ENCODE measurements around the gene IGSF11. TPM values are rescaled to one million over a fixed set of nuclear protein-coding genes. Genes with fewer than 3 reads are reported as not detected.
"Not testable (repeated sequence)": the region's sequence is repeated elsewhere in the genome, so short reads cannot be mapped to it uniquely, and the experiment has no call there.

The IGSF11 gene
- total RNA-seq, 2 donors from 2014 or later, result 0.27 to 0.50 TPM

DNA sequence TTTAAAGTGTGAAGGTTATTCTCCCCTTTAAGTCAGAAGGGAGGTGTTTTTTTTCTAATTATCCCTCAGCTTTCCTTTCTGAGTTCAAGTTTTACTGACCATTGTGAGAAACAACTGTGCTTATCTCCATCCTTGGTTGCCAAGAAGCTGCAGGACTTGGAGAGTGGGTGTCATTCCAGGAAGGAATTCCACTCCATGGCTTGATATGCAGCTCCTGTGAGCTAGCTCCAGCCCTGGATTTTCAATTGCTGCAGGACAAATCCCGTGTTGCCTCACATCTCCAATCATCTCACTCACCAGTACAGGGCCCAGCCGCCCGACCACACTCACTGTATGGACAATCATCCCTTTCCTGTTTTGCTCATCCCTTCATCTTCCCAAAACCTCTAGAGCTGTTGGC lies 122.5 kb downstream of the IGSF11 start:
- DNase-seq (no peak), ATAC-seq (no peak)
- intact Hi-C loops (cut with DNase I, micrococcal nuclease), result no loop called here

DNA sequence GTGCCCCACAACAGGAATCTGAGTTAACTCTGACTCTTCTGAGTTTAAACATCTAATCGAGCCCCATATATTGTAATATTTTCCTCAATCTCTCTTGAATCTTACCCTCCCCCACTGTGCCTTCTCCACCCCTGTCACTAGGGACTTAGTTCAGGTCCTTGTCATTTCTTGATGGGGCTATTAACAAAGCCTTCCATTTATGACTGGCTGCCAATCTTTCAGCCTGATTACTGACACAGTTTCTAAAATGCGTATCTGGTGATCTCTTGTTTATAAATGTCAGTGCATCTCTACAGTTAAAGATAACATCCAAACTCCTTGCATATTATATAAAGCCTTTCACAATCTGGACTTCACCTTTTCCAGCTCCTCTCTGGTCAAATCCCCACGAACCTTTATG lies 124.3 kb downstream of the IGSF11 start:
- DNase-seq (no peak), ATAC-seq (no peak)
- intact Hi-C loops (cut with DNase I, micrococcal nuclease), result no loop called here

DNA sequence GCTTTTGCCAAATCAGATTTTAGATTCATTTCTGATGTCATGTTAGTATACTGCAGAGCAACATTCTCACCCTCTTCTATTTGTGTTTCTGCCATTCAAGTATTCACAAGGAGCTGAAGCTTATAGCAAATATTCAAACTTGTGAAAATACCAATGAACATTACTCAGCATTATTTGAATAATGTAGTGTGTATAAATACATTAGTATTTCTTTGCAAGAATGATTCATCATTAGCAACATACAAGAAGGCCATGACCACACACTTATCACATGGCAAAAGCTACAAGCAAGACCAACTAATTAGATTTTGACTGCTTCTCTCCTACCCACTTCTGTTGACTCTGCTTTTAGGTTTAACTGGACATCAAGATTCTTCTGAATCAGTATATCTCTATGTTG lies 124.9 kb downstream of the IGSF11 start:
- ATAC-seq, result no peak
- intact Hi-C loops (cut with DNase I, micrococcal nuclease), result no loop called here
- DNase-seq, result no peak

DNA sequence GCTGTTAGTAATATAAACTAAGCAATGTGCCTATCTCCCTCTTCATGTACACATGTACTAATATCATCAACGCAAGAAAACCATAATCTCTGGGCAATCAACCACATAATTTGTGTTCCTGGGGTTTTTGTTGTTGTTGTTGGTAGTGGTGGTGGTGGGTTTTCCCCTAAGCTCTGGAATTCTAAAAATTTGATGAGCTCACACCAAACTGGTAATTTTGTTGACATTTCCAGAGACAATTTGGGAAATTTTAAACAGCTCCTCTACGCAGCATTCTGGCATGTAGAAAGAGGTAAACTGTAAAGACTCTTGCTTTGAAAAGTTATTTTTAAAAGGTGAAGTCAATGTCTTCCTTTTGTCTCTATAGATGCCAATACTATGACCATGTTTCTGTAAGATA lies 126.7 kb downstream of the IGSF11 start:
- no peak for ATAC-seq
- DNase-seq, result no peak
- intact Hi-C loops (cut with DNase I, micrococcal nuclease), result no loop called here

DNA sequence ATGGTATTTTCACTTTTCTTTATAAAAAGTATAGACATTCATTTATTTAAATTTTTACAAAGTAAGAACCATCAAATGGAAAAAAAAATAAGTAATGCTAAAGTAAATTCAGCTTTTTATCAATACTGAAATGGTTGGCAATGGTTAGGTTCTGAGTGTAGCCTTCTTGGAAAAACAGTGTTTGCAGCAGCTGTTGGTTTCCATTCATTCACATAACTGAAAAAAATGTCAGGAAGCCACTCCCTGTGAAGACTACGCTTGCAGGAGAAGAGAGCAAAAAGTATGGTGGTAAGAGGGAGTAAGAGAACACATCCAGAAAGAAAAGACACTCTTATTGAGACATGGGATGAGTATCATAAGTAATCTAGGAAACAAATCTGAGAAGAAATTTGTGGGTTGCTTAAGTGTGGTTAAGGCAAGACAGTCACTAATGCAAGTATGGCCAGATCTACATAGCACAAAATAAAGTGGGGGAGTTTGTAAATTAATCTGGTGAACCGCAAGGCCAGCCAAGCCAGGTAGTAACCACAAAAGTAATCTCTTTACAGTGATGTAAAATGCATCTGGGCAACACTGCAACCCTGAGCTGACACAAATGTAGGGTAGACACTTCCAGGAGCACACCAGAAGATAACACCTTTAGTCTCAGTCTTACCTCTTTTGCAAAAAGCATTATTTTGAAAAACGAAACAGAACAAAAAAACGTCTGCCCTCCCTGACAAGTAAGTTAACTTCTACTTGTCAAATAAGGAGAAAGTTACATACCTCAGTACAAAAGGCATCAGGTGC lies 133.7 kb downstream of the IGSF11 start:
- no peak for ATAC-seq
- intact Hi-C loops (cut with DNase I, micrococcal nuclease), result no loop called here
- no peak for DNase-seq

DNA sequence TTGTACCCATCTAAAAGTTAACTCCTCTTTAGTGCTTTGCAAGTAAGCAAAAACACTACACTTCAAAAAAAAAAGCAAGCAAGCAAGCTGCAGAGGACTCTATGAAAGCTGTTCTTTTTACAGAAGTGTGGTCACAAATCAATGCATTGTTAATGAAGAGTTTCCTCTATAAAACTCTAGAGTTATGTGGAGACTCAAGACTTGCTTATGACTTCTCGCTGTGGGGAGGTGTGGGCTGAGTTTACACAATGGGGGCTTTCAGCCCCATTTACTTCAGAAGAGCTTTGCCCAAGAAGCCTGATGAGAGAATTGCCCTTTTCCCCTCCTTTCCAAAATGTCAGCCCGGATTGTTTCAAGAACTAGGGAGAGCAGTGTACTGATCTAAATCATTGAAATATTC lies 144.4 kb downstream of the IGSF11 start:
- DNase-seq (no peak), ATAC-seq (no peak)
- intact Hi-C loops (cut with DNase I, micrococcal nuclease), result no loop called here

DNA sequence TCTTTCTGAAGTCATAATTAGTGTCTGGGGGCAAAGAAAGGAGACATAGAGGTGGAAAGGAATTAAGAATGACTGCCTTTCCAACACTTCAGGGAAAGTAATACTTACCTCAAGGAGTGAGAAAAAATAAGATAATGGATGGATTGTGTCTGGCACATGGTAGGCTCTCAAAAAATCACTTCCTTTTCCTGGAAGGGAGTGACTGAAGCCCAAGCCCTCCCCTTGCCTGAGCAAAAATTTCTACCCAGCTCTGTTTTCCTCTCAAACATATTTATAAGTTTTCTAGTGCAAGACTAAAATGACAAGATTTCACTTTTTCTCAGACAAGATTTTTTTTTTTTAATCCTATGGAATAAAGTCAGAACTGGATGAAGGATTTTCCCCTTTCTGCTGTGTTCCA lies 145.0 kb downstream of the IGSF11 start:
- intact Hi-C loops (cut with DNase I, micrococcal nuclease), result loop anchor here in 1 of 2 donors (10.0 kb wide), 2 partner anchors 55 to 145 kb away; partner anchors contain the start of gene IGSF11
- ATAC-seq, result no peak
- no peak for DNase-seq

DNA sequence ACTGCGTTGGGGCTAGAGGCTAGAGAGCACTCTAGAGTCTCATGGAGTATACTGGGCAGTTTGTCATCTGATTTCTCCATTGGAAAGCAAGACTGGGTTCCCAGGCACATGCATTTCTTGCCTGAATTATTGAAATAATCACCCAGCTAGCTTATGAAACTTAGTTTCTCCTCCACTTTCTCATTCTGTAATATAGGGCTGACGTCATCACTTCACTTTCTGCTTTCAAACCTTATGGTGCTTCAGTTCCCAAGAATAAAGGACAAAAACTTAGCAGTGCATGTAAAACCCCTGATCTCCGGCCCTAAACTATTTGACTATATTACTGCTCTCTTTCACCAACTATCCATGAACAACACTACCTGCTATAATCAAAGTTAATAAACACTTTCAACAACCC lies 147.9 kb downstream of the IGSF11 start:
- DNase-seq, result no peak
- intact Hi-C loops (cut with DNase I, micrococcal nuclease), result loop anchor here in 1 of 2 donors (10.0 kb wide), 2 partner anchors 58 to 148 kb away; partner anchors contain the start of gene IGSF11
- no peak for ATAC-seq

DNA sequence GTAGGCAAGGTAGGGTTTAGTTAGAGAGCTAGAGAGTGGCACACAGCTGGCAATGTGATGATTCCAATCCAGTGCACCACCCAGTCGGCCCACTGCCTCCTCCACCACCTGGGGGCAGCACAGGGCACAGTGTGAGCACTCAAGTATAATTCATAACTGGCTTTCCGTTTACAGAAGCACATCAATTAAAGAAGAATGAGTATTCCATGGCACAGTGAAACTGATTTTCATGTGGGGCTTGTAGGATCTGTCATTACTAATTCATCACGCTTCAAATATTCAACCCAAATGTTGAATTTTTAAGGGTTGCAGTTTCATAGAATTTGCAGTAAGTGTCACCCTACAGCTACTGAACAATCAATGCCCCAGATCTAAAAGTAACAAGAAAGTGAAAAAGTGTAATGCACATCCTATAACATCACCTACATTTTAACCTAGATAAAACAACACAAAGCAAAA lies 149.9 kb downstream of the IGSF11 start:
- intact Hi-C loops (cut with DNase I, micrococcal nuclease), result loop anchor here in 1 of 2 donors (2.0 to 10.0 kb wide), 3 partner anchors 60 to 214 kb away; partner anchors contain the start of gene IGSF11
- DNase-seq, result peak; percentile 47 to 82
- ATAC-seq, result peak; percentile 77

DNA sequence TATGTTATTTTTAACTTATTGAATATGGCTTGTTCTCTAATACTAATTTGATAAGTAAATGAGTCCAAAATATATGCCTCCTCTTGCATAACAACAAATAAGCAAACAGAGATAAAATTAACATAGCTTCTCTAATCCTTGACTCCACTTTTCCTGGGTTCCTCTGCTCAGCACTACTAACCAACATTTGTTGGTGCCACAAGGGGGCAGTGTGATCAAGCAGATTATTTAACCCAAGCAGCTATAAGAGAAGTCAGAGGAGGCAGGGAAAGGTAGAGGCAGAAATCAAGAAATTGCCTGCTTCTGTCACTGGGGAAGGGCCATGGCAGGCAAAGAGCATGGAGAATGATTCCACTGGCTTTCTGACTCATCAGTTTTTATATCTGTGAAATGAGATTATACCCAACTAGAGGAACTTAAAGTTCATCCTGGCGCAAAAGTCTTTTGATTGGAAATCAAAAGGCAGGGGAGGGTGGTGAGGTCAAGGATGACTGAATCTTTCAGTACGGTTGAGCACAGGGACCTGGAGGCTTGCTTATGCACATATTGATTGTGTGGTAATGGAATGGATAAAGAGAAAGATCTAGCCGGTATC lies 152.2 kb downstream of the IGSF11 start:
- ATAC-seq, result peak; percentile 64
- intact Hi-C loops (cut with DNase I, micrococcal nuclease), result loop anchor here in 1 of 2 donors (10.0 kb wide), 2 partner anchors 62 to 152 kb away; partner anchors contain the start of gene IGSF11
- peak; percentile 41 to 74 for DNase-seq

DNA sequence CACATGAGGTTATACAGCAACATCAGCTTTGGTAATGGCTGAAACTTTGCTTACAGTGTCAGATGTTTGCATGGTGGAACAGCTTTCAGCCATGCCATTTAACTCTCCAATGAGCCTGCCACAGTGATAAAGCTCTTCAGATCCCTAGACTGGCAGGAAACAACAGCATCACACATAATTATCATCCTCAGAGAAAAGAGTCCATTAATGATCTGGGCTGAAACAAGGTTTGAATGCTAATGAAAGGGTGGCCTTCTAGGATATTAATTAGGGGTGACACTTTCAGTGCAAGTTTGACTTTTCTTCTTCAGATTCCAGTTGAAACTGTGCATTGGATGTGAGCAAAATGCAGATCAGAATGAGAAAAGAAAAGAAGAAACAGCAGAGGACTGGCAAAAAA lies 166.6 kb downstream of the IGSF11 start:
- intact Hi-C loops (cut with DNase I, micrococcal nuclease), result no loop called here
- ATAC-seq (no peak), DNase-seq (no peak)

DNA sequence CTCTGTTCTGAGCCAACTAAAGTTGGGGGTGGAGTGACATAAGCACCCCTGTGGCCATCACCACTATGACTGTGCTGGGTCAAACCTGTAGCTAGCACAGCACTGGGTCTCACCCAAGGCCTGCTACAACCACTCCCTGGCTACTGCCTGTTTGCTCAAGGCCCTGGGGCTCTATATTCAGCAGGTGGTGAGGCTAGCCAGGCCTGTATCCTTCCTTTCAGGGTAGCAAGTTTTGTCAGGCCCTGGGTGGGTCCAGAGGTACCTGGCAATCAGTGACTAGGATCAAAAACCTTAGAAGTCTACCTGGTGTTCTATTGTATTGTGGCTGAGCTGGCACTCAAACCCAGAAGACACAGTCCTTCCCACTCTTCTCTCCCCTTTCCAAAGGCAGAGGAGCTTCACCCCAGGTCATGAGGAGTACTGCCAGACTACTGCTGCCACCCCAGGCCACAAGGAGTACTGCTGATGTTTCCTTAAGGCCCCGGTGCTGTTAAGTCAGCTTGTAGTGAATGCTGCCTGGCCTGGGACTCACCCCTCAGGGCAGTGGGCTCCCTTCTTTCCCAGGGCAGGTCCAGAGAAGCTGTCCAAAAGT lies 170.8 kb downstream of the IGSF11 start:
- intact Hi-C loops (cut with DNase I, micrococcal nuclease), result no loop called here
- DNase-seq (no peak), ATAC-seq (no peak)

DNA sequence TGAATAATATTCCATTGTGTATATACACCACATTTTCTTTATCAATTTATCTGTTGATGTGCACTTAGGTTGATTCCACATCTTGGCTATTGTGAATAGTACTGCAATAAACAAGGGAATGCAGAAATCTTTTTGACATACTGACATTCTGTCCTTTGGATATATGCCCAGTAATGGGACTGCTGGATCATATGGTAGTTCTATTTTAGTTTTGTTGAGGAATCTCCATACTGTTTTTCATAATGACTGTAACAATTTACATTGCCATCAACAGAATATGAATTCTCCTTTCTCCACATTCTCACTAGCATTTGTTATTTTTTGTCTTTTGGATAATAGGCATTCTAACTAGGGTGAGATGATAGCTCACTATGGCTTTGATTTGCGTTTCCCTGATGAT lies 174.7 kb downstream of the IGSF11 start:
- ATAC-seq (no peak), DNase-seq (no peak)
- intact Hi-C loops (cut with DNase I, micrococcal nuclease), result no loop called here

DNA sequence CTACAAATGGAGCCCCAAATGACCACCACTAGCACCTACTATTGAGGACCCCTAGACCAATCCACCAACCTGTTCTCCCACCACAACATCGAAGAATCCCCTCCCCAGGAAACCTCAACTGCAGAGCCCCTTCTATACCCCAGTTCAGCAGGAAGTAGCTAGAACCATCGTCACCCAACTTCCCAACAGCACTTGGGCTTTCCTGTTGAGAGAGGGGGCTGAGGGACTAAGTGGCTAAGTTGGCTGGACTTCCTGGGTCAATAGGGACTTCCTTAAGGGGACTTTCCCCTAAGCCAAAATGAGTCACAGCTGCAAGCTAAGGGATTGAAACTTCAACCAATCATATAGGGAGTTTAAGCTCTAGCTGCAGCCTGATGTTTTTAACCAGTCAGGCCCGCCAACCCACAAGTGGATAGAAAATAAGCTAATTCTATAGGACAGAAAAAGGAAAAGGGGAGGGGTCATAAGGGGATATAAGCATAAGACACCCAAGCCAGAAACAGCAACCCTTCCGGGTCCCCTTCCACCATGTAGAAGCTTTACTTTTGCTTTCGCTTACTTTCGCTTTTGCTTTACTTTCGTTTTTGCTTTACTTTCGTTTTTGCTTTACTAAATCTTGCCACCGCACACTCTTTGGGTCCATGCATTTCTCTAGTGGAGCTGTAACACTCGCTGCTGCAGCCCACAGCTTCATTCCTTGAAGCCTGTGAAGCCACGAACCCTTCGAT lies 183.0 kb downstream of the IGSF11 start:
- ATAC-seq; intact Hi-C loops (cut with DNase I, micrococcal nuclease); DNase-seq: not testable (repeated sequence)

DNA sequence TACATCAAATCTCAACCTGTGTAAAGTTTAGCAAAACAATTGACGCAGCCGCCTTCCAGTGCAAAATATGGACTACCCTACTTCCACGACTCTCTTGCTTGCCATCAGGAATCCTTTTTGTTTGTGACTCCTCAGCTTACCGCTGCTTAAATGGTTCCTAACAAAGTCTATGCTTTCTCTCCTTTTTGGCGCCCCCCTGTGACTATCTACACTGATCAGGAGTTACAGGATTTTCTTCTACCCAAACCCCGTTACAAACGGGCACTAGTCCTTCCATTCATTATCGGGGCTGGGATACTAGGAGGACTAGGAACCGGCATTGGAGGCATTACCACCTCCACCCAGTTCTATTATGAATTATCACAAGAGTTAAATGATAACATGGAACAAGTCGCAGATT lies 184.0 kb downstream of the IGSF11 start:
- intact Hi-C loops (cut with DNase I, micrococcal nuclease), result no loop called here
- DNase-seq (no peak), ATAC-seq (no peak)
